ENCODE data around the gene ADAMTS16.

The ADAMTS16 gene

DNA sequence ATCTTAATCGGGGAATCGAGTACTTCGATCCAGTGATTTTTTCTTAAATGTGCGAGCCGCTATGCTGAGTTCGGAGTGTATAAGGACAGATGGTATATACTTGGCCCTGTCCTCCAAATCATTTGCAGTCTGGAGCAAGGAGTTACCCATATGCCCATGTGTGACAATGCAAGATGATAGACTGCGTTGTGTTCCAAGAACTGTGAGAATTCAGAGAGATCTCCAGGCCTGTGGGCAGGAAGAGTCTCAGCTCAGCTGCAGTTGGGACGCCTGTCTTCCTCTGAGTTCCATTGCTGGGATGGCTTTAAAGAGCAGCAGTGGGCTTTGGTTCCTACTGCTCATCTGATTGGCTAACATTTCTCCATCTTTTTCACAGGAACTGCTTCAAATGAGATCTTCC lies 106.6 kb downstream of the ADAMTS16 start:
- no peak for DNase-seq

GRCh38 chr5:5250758-5251157 lies 110.6 kb downstream of the ADAMTS16 start:
- DNase-seq = no peak

DNA sequence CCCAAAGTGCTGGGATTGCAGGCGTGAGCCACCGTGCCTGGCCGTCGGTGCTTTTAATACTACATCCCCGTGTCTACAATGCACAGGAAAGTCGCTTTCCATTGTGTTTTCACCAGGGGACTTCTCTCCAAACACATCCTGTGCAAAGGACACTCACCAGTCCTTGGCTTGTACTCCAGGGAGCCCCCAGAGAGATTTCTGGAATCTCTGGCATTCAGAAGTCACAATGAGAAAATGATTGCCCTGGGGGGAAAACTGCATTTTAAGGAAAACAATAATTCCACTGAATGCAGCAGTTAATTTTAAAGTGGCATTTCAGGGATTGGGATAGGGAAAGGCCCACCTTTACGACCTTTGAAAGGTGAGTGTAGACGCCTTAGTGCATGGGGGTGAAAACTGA lies 112.0 kb downstream of the ADAMTS16 start:
- no peak for DNase-seq

GRCh38 chr5:5257353-5257752 lies 117.2 kb downstream of the ADAMTS16 start:
- no peak for DNase-seq

DNA sequence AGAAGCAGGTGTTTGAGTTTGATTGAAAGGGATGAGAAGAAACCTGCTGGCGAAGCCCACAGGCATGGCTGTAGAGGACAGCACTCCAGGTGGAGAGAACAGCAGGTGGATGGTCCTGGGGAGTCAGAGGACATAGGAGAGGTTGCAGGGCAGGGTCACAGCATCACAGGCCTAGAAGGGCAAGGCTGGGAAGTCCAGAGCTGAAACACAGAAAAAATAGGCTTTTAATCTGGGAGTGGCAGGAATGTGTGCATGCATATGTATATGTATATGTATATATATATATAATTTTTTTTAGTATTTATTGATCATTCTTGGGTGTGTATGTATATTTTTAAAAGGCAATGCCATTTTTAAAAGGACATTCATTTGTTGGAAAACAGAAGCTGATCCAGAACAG lies 118.4 kb downstream of the ADAMTS16 start:
- DNase-seq = no peak

DNA sequence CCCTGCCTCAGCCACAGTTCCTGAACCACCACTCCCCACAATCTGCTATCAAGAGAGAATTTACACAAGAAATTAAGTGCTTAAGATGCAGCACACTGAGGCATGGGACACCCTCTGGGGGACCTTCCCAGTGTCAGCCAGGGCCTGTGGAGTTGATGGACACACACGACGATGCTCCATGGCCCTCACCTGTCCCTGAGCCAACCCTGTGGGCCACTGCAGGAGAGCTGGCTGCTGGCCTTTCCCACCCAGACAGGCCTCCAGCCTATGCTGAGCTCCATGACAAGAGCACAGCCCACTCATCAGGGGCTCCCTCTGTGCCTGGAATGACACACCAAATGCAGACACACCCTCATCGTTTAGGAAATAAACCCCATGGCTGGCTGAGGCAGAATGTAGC lies 124.6 kb downstream of the ADAMTS16 start:
- DNase-seq = no peak

- no peak for DNase-seq
These were observed 126.2 kb downstream of the ADAMTS16 start for GRCh38 chr5:5266297-5266696.

DNA sequence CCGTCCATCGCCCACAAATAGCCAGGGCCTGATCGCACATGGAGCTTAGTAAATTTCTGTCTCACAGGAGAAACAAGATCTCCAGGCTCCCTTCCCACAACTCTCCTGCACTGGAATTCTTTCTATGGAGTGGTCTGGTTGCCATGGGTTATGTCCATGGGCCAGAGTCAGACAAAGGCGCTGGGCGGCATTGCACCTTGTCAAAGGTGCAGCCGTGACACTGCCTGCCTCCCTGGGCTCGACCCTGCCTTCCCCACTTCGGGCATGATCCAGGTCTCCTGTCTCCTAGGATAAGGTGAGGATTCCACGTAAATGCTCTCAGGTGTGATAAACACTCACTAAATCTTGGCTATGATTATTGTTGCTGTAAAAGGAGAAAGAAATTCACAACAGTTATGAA lies 130.0 kb downstream of the ADAMTS16 start:
- no peak for DNase-seq

- peak; percentile 31 for DNase-seq
These were observed 131.0 kb downstream of the ADAMTS16 start for GRCh38 chr5:5270958-5271785.

DNA sequence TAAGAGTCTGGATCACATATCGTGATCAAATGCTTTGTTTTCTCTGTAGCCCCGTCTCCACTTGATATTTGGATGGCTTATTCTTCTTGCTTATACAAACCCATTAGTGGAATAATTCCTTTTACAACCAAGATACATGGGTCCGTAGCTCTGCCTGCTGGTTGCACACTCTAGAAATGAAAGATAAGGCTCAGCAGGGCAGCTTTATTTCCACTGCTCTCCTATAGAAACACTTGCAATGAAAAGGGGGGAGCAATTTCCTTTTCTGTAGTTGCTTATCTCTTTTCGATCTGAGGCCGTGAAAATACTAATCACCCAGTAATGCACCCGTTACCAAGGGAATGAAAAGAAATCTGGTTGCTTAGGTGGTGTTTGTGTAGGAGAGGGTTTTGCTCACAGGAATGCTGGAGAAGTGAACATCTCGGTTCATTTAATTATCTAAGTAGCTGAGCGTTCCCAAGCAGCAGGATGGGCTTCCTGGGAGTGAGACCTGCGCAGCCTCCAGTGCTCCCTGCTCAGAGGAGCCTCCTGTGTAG lies 131.7 kb downstream of the ADAMTS16 start:
- no peak for DNase-seq

- DNase-seq = no peak
These were observed 133.3 kb downstream of the ADAMTS16 start for GRCh38 chr5:5273398-5273797.

GRCh38 chr5:5273976-5274375 lies 133.8 kb downstream of the ADAMTS16 start:
- DNase-seq = no peak

DNA sequence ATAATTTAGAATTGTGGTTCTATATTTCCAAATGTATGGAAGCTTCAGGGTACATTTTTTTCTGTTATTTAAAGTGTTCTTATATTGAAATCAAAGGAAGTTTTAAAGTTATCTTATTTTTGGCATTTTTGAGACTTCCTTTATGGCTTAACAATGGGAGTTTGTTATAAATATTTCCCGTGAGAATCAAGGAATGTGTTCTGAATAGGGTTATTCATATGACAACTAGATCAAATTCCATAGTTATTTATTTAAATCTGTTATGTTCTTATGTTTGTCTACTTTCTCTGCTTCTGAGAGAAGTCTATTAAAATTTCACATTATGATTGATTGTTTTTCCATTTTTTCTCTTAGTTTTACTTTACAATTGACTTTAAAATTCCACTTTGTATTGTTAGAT lies 135.1 kb downstream of the ADAMTS16 start:
- no peak for DNase-seq

GRCh38 chr5:5276430-5276829 lies 136.3 kb downstream of the ADAMTS16 start:
- DNase-seq = no peak

DNA sequence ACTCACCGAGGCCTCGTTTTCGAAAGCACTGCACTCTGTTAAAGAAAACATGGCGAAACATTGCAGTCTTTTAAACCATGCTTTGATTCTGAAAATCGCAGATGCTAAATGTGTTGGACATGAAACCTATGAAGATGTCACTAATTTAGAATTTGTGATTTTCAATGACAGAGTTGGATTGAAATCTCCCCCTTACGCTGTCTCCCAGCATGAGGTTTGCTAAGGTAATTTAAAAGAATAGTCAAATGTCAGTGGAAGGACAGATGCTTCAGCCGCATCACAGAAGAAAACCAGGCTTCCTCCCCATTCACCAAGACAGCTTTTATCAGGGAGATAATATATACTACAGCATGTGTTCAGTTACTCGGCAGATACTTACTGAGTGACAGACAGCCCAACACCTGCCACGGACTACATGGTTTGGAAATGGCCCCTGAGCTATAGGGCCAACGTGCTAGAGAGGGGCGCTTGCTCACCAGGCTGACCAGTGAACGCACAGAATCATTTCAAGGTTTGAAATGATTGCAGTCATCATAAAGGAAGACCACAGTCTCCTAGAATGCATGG lies 136.9 kb downstream of the ADAMTS16 start:
- DNase-seq = no peak

DNA sequence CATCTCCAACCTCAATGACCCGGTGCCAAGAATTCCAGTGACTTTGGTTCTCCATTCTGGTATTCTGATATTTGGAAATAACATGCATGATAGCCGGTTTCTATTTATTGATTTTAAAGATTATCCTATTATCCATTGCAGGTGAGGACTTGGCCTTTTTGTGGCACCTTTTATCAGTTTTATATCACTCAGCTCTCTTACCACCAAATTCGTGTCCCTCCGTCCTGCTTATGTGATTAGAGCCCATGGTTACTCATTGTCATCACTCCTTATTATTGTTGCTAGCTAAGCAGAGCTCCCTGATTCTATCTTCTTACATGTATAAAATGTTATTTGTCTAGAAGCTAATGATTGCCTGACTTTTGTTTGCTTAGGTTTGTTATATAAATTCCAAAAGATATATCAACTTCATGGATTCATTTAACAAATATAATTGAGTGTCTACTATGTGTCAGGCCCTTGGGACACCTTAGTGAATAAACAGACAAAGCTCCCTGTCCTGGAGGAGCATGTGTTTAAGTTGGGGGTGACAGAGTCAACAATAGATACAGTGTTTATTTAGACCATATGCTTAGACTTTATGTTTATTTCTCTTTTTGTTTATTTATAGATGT lies 138.2 kb downstream of the ADAMTS16 start:
- DNase-seq = no peak

DNA sequence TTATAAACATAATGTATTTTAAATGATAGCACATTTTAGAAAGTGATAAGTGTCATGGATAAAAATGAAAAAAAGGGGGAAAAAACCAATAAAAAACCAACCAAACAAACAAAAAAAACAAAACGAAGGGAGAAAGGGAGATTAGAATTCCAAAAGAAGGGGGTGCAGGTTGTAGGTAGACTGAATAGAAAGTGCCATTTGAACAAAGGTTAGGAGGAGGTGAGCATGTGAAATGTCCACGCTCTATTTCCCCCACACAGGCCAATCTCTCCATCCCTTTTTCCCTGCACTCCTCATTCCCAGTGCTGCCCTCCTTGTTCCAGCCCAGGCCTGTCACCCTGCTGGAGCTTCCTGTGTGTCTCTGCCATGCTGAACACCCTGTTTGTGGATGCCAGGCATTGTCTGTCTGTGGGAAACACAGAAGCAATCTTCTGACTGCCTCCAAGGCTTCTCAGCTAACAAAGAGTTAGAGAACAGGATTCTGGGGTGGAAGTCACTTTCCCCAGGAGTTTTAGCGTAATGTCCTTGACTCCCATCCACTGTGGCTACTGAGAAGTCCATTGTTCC lies 138.8 kb downstream of the ADAMTS16 start:
- no peak for DNase-seq

DNA sequence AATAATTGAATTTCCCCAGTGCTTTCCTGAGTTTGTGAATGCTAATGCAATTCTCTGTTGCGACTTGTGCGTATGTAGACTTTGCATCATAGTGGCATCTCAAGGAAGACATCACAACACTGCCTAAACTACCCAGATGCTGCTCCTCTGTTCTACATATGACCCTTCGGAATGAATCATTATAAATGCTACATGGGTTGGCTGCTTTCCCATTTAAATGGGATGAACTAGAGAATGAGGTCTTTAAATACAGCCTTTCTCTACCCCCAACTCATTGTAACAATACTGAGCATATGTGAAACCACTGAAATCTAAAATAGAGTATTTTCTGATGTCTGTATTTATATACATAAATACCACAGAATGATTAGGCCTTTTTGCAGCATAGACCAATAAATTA lies 145.8 kb downstream of the ADAMTS16 start:
- DNase-seq = no peak

GRCh38 chr5:5287419-5287818 lies 147.3 kb downstream of the ADAMTS16 start:
- no peak for DNase-seq

DNA sequence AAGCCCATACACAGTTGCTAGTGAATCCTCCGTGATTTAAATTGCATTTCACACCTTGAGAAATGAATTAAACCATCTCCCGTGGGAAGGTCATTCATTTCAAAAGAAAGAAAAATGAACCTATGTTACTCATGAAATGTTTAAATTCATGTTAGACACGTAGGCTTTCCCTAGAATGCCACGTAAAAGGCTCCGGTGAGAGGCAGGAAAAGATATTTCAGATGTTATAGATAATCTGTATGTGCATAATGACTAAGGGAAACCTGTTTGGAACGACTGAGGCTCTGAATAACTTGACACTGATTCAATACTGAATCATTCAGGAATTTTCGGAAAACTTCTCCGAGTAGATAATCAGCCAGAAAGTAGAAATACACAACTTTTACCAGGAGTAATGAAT lies 148.1 kb downstream of the ADAMTS16 start:
- no peak for DNase-seq

DNA sequence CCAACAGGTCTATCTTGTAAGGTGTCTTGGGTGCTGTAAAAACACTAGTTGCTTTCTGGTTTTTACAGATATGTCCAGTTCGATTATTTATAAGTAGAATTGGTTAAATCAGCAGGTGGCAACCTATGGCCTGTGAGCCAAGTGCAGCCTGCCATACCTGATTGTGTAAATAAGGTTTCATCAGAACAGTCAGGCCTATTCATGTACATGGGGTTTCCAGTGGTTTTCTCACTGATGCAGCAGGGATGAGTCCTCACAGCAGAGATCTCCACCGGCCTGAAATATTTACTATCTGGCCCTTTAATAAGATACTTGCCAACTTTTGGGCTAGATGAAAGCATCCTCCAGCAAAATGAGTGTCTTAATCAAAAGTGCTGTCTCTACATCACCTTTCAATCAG lies 149.4 kb downstream of the ADAMTS16 start:
- DNase-seq = no peak

DNA sequence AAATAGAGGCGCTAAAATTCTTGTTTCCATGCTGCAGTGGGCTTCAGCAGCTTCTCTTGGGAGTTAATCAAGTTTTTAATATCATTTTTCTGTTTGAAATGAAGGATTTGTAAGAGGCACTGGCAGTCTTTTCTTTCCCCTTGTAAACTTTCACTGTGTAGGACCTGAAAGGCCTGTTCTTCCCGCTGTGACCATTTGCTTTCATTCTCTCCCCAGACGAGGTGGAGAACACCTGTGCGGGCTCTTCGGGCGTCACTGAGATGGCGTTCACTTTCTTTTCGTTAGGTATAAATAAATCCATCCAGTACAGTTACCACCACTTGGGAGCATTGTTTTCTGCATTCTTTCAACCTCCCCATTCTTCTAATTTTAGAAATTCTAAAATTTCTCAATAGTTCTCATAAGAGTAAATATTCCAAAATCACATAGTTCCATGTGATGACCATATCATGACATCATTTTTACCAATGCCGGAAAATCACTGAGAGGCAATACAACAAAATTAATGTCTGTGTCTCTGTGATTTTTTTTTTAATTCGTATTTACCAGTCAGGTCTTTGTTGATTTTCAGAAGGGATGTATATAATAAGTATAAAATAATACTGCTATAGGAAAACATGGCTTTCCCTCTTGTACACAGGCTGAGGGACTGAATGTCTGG lies 150.7 kb downstream of the ADAMTS16 start:
- no peak for DNase-seq

DNA sequence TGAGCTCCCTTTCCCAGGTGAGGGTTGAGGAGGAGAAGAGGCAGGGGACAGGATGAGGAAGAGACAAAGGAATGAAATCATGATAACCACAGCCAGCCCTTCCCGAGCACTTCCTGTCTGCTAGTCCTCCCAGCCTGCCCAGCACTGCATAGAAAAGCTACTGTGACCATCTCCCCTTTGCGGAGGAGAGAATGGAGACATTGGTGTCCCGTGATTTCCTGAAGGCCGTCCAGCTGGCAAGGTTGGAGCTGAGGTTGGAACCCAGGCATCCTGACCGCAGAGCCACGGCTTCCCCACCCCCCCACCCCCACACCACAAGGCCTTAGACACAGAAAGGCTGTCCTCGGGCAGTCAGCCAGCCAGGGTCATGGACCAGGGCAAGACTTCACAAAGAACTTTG lies 151.2 kb downstream of the ADAMTS16 start:
- DNase-seq = no peak
